ENCODE measurements around the gene KLHL18.
"Not testable (repeated sequence)": the region's sequence is repeated elsewhere in the genome, so short reads cannot be mapped to it uniquely, and the experiment has no call there.

Gene KLHL18

DNA sequence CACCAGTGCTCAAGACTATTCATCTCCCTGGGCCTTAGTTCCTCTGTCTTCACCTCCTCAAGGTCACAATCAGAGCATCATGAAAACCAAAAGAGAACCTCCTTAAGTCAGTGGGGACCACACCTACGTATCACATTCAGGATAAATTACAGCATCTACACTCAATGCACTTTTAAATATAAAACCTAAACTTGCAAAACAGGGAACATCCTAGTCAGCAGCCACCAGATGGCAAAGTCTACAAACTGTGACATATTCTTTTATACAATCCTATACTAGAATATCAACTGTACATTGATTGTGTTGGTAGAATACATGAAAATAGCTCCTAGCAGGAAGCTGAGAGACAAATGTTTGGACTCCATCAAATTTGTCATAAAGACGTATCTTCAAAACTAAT is 8.1 kb upstream of the KLHL18 start:
- DNase-seq (ENCODE audit: low read depth in 3 of 3), result no peak

DNA sequence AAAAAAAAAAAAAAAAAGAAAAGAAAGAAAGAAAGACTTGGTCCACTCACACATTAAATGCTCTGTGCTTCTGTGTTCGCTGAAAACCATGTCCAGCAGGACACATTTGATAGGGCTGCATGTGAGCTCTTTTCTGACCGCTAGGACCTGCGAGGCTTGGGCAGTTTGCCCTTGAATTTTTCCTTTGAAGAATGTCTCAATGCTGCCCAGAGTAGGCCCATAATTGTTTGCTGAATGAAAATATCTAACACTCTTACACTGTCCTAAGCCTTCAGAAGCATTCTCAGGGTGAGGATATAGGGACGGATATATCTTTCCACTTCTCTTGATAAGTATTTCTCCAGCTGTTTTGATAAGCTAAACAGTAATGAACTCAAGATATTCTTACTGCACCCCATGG is 6.2 kb upstream of the KLHL18 start:
- no peak for DNase-seq (ENCODE audit: low read depth in 3 of 3)

DNA sequence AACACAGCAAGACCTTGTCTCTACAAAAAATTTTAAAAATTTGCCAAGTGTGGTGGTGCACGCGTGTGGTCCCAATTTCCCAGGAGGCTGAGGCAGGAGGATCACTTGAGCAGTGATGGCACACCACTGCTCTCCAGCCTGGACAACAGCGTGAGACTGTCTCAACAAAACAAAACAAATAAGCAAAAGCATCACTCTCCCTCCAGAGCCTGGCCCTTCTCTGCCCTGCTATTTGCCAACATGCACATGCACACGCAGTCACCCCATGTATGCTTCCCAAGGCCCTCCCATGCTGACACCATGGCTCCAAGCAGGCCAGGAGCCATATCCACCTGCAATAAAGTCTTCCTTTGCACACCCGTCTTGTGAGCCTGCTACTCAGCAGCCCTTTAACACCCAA is 2.2 kb upstream of the KLHL18 start:
- no peak for DNase-seq (ENCODE audit: low read depth in 3 of 3)

DNA sequence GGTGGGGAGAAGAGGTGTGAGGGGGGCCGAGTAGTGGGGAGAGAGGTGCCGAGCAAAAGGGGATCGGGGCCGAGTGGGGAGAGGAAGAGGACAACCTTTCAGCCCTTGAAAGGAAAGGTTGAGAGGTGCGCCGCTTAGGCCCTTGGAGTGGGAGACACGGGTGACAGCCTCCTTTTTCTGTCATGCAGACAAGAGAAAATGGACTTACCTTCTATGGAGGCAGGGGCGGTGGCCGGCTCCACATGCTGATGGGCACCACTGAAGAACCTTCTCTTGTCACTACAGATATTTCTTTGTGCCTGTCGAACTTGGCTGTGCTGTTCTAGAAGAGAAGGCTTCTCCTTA is 421 bp downstream of the KLHL18 start:
- peak in 1 of 3 donors; percentile 18 for DNase-seq (ENCODE audit: low read depth in 3 of 3)

DNA sequence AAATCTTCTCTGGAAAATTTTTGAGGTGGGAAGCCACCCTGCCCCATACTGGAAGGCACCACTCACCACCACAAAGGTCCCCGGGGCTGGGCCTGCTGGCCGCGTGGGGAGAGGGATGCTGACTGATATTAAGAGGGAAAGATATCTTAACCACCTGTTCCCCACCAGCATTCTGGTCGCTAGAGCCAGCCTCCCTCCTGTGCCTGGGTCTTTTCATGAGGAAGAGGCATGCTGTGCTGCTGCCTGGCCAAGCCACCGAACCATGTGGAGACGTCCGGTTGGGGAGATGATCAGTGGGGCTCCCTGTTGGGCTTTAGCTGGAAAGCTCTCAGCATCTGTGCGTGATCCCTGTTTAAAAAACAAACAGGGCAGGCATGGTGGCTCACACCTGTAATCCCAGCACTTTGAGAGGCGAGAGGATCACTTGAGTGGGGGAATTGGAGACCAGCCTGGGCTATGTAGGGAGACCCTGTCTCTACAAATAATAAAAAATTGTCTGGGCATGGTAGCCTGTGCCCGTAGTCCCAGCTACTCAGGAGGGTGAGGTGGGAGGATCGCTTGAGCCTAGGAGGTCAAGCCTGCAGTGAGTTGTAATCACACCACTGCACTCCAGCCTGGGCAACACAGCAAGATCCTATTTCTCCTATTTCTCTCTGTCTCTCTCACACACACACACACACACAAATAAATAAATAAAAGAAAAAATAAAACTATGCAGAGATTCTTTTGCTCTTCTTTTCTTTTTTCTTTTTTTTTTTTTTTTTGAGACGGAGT is 1.0 kb downstream of the KLHL18 start:
- DNase-seq (ENCODE audit: low read depth in 3 of 3), result peak; percentile 2 to 28 (median 19)

DNA sequence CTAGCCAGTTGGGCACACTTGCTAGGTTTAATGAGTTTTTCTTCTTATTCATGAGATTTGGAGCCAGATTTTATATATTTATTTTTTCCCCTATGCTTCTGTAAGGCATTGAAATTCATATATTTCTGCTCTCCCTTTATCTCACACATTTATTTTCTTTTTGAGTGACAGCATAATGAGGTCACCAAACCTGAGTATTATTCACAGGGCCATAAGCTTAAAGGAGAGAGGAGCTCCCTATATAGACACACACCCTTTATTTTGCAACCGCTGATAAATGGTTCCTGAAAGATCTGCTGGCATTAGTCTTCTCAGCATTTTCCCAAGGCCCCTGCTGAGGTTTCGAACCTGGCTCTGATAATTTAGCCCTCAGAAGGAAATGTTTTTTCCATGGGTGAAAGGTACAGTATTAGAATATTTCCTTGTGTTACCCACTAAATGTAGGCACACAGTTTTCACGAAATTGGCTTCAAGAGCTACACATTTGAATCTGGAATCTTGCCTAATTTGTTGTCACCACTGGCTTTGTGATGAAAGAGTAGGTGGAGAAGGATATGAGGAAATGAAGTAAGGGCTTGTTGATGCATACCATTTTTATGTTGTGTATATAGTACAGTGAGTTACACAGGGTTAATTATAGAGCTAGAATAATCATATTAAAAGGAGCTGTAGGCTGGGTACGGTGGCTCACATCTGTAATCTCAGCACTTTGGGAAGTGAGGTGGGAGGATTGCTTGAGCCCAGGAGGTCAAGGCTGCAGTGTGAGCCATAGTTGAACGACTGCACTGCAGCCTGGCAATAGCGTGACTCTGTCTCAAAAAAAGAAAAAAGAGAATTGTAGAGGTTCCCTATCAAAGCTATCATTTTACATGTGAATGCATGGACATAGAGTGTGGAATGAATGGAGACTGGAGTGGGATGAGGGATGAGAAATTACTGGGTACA is 6.5 kb downstream of the KLHL18 start:
- DNase-seq (ENCODE audit: low read depth in 3 of 3), result no peak

DNA sequence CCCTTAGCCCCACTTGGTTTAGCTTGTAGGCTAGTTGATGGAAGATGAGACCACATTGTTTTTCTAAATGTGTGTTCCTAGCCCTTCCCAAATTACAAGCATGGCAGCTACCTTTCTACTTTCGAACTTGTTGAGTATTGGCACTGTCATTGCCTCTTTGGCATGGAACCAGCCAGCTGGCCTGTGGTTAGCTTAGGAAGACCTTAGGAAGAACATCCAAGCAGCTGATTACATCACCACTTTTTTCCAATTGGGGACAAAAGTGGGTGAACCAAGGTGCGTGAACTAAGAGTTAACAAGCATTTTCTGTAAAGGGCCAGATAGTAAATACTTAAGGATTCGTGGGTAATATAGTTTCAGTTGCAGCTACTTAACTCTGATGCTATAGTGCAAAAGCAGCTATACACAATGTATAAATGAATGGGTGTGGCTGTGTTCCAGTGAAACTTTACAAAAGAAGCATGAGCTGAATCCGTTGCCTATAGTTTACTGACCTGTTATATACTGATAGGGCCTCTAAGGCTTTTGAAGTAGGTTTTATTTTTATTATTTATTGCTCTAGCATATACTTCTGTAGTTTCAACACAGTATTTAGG is 8.5 kb downstream of the KLHL18 start:
- DNase-seq (ENCODE audit: low read depth in 3 of 3), result no peak

DNA sequence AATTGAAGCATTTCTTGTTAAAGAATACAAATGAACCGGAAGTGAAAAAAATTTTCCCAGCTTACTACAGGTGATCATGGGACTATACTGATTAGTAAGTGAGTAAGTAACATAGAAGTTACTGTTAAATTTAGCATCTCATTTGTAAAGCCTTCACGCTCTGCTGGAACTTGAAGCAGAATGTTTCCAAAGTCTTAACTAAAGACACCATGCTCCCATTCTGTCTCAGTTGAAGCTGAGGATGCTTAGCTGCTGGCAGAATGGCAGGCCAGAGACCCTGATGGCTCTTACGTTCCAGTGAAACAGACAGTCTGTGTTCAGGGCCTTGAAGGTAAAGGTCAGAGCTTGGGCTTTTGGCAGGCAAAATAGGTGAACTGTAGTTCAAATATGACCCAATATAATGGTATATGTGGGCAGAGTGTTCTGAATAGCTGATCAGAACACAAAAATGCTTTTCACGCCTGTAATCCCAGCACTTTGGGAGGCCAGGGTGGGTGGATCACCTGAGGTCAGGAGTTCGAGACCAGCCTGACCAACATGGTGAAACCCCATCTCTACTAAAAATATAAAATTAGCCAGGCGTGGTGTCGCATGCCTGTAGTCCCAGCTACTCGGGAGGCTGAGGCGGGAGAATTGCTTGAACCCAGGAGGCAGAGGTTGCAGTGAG is 9.1 kb downstream of the KLHL18 start:
- DNase-seq (ENCODE audit: low read depth in 3 of 3), result not testable (repeated sequence)

DNA sequence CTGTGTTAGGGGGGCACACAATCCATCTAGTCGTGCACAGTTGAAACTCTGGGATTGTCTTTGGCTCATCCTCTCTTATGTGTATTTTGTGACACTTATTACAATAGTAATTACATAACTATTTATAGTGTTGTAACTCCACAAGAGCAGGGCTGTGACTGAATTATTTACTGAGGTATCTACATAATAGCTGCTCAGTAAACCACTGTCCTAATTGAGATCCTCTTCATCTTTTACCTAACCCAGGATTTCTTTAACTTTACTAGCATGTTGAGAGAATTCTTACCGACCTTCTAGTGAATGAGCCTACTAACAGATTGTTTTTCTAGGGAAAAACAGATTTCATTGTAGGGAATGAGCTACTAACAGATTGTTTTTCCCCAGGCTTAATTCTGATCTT is 11.1 kb downstream of the KLHL18 start:
- no peak for DNase-seq (ENCODE audit: low read depth in 3 of 3)

DNA sequence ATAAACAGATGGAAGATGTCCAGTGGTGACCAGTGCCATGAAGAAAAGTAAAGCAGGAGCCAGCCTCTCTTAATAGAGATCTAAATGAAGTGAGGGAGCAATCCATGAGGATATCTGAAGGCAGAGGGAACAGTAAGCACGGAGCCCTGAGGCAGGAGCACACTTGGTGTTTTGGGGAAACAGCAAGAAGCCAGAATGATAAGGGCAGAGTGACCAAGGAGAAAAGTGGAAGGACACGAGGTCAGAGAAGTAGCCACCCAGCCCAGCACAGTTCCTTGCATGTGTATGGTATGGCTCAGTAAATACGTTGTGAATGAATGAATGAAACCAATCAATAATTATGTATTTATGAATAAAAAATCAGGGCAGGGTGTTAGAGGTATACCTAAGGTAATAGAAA is 11.6 kb downstream of the KLHL18 start:
- DNase-seq (ENCODE audit: low read depth in 3 of 3), result no peak

DNA sequence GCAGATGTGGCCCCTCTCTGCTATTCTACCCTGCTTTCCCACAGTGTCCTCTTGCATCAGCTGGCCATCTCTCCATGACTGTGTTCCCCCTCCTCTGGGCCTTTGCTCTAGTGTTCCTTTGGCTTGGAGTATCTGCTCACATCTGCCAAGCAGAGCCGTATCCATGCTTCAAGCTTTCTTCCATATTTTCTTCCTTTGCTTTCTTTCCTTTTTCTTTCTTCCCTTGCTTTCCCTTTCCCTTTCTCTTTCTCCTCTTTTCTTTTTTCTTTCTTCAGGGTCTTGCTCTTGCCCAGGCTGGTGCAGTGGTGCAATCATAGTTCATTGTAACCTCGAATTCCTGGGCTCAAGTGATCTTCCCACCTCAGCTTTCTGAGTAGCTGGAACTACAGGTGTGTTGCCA is 12.6 kb downstream of the KLHL18 start:
- DNase-seq (ENCODE audit: low read depth in 3 of 3), result no peak

DNA sequence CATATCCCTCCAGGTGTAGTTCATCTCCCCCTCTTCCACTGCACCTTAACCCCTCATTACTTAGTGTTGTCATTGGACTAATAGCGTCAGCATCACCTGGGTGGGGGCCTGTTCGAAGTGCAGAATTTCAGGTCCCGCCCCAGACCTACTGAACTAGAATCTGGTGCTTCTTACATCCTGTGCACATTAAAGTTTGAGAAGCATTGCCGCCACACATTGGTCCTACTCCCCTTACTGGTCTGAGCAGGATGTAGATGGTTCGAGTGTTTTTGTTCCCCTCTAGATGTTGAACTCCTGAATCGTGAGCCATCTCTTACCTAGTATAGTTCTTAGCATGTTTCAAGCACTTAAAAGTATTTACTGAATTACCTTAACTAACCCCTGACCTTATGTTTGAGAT is 13.2 kb downstream of the KLHL18 start:
- no peak for DNase-seq (ENCODE audit: low read depth in 3 of 3)

DNA sequence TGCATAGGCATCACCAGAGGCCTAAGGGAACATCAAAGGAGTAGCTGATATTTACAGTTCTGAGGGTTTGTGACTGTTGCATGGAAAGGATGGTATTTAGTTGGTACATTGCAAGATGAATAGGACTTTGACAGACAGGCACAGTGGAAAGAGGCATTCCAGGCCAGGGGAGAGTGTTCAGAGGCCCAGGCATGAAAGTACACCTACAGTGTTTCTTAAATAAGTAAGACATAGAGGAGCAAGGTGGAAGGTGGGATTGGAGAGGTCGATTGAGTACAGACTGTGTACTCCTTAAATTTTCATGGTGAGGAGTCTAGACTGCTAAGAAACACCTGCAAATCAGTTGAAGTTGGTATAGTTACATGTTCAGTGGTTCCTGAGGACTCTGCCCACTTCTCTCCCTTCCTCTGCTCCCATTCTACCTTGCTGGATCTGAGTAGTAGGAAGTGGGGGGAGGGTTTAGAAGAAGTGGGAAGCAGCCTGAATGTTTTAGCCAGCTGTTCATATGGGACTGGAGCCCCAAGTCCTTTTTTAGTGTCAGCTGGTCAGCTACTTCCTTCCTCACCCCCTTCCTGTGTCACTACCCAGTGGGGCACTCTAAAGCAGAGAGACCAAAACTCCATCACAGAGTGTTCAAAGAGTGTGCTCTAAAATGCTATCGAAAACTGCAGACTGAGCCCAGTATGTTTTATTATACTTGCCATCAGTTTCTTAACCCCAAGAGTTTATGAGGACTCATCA is 14.0 kb downstream of the KLHL18 start:
- DNase-seq (ENCODE audit: low read depth in 3 of 3), result no peak

DNA sequence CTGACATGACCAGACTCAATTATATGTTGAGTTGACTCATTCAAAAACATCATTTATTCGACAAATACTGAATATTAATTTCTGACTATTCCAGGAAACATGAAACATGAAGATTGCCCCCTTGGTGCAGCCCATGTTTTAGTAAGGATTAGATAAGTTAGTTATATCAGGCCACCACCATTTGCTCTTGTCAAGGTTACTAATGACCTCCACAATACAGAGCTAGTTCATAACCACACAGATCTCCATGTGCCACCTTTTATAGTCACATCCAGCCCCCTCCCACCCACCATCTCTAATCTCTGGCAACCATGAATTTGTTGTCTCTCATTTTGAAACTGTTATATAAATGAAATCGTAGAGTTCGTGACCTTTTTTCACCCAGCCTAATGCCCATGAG is 15.7 kb downstream of the KLHL18 start:
- no peak for DNase-seq (ENCODE audit: low read depth in 3 of 3)

DNA sequence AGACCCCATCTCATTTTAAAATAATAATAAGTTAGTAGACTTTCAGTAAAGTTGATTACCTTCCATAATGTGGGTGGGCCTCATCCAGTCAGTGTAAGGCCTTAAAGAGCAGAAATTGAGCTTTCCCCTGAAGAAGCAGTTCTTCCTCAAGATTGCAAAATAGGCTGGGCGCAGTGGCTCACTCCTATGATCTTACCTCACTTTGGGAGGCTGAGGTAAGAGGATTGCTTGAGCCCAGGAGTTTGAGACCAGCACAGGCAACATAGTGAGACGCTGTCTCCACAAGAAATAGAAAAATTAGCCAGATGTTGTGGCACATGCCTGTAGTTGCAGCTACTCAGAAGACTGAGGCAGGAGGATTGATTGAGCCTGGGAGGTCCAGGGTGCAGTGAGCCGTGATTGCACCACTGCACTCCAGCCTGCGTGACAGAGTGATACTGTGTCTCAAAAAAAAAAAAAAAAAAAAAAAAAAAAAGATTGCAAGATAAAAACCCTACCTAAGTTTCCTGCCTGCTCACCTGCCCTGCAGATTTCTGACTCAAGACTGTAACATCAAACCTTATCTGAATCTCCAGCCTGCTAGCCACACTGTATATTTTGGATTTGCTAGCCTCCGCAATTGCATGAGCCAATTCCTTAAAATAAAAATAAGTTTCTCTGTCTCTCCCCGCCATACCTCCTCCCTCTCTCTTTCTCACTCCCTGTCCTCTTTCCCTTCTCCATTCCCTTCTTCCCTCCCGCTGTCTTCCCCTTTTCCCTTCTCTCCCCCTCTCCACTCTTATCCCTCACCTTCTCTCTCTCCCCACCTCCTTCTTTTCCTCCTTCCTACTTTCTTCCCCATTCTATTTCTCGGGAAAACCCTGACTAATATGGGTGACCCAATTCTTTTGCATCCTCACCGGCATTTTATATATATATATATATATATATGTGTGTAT is 16.9 kb downstream of the KLHL18 start:
- DNase-seq (ENCODE audit: low read depth in 3 of 3), result no peak

DNA sequence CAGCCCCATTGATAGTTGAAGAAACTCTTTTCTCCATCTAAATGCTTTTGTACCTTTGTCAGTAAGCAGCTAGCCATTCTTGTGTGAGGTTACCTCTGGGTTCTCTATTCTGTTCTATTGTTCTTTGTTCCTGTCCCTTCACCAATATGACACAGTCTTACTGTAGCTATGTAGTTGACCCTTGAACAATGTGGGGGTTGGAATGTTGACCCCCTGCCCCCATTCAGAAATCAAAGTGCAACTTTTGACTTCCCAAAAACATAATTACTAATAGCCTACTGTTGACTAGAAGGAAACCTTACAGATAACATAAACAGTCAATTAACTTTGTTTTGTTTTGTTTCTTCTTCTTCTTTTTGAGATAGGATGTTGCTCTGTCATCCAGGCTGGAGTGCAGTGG is 18.7 kb downstream of the KLHL18 start:
- no peak for DNase-seq (ENCODE audit: low read depth in 3 of 3)

DNA sequence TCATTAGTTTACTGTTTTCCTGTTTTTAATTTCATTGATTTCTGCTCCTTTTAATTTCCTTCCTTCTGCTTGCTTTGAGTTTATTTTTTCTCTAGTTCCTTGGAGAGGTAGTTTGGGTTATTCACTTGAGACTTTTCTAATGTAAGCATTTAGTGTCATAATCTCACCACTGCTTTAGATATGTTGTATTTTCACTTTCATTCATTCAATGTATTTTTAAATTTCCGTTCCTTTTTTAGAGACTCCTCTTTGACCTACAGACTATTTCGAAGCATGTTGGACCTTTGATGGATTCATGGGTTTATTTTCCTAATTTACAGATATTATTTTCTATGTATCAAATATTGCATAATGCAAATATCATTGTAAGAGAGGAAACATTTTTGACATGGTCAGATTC is 23.3 kb downstream of the KLHL18 start:
- DNase-seq (ENCODE audit: low read depth in 3 of 3), result no peak

DNA sequence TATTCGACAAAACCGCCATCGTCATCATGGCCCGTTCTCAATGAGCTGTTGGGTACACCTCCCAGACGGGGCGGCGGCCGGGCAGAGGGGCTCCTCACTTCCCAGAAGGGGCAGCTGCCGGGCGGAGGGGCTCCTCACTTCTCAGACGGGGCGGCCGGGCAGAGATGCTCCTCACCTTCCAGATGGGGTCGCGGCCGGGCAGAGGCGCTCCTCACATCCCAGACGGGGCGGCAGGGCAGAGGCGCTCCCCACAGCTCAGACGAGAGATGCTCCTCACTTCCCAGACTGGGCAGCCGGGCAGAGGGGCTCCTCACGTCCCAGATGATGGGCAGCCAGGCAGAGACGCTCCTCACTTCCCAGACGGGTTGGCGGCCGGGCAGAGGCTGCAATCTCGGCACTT is 26.5 kb downstream of the KLHL18 start:
- DNase-seq (ENCODE audit: low read depth in 3 of 3), result not testable (repeated sequence)

DNA sequence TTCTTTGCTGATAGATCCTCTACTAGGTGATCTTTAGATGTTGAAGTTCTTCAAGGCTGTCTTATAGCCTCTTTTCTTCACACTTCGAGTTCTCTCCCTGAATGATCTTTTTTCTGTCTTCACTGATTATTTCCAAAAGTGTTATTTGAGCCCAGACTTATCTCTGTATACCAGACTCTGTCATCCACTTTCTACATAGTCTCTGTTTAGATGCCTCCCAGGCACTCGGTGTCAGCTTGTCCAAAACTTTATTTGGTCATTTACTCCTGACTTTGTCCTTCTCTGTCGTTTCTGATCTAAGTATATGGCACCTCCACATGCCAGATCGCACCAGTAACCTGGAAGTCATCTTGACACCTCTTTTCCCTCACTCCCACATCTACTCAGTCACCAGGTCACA is 27.6 kb downstream of the KLHL18 start:
- no peak for DNase-seq (ENCODE audit: low read depth in 3 of 3)

DNA sequence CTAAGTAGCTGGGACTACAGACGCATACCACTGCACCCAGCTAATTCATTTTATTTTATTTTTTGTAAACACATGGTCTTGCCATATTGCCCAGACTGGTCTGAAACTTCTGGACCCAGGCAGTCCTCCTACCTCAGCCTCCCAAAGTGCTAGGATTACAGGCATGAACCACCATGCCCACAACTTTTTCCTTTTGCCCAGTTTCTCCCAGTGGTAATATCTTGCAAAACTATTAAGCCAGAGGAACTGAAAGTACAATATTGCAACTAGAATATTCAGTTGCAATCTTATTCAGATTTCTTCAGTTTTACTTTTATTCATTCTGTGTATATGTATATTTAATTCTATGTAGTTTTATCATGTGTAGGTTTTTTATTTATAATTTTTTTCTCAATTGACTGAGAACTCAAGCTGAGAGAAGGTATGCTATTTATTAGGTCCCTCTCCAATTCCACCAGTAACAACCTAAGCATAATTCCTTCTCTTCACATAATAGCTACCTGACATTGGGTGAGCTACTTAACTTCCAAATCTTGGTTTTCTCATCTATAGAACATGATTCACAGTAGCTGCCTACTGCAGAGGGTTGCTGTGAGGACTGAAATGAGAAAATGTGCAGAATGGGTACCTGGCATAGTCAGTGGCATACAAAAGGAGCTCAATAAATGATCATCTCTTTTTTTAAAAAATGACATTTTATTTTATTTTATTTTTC is 30.8 kb downstream of the KLHL18 start:
- no peak for DNase-seq (ENCODE audit: low read depth in 3 of 3)
